PFSK-1 (cell line): ENCODE results near the gene MET.

Experiments used
- POLR2AphosphoS5 ChIP-seq: IDR thresholded peaks from 2 replicates; pipeline ENCODE4 v1.6.1; 2012; ENCODE audit warnings: low read depth, mild to moderate bottlenecking, control low read depth, low read length, moderate library complexity
- SIN3A ChIP-seq: IDR thresholded peaks from 2 replicates; pipeline ENCODE4 v1.6.1; 2012; ENCODE audit warnings: mild to moderate bottlenecking, low read length, moderate library complexity, borderline replicate concordance; ENCODE audit not compliant: insufficient read depth
- TAF1 ChIP-seq: IDR thresholded peaks from 2 replicates; pipeline ENCODE4 v1.6.1; 2012; ENCODE audit warnings: low read length, control low read depth, borderline replicate concordance; ENCODE audit not compliant: insufficient read depth
- TF ChIP-seq, protein P1 (sequence below), 2 experiments: IDR thresholded peaks; 2 replicates each; pipeline versions ENCODE4 v1.6.1 to v1.8.0; 2011 to 2012; ENCODE audit warnings: low read depth in 2 of 2, low read length in 2 of 2, control low read depth in 1 of 2, inconsistent platforms in 1 of 2, mild to moderate bottlenecking in 1 of 2, moderate library complexity in 1 of 2; ENCODE audit not compliant: insufficient read depth in 1 of 2

- TF ChIP-seq POLR2AphosphoS5 (no peak), TAF1 (no peak), SIN3A (no peak)
- TF ChIP-seq, protein P1, sequence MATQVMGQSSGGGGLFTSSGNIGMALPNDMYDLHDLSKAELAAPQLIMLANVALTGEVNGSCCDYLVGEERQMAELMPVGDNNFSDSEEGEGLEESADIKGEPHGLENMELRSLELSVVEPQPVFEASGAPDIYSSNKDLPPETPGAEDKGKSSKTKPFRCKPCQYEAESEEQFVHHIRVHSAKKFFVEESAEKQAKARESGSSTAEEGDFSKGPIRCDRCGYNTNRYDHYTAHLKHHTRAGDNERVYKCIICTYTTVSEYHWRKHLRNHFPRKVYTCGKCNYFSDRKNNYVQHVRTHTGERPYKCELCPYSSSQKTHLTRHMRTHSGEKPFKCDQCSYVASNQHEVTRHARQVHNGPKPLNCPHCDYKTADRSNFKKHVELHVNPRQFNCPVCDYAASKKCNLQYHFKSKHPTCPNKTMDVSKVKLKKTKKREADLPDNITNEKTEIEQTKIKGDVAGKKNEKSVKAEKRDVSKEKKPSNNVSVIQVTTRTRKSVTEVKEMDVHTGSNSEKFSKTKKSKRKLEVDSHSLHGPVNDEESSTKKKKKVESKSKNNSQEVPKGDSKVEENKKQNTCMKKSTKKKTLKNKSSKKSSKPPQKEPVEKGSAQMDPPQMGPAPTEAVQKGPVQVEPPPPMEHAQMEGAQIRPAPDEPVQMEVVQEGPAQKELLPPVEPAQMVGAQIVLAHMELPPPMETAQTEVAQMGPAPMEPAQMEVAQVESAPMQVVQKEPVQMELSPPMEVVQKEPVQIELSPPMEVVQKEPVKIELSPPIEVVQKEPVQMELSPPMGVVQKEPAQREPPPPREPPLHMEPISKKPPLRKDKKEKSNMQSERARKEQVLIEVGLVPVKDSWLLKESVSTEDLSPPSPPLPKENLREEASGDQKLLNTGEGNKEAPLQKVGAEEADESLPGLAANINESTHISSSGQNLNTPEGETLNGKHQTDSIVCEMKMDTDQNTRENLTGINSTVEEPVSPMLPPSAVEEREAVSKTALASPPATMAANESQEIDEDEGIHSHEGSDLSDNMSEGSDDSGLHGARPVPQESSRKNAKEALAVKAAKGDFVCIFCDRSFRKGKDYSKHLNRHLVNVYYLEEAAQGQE (IDR thresholded peaks at IDR 0.05; ENCODE audit: insufficient read depth in 1 of 2, low read depth in 2 of 2, low read length in 2 of 2) = no peak
Measured at GRCh38 chr7:116828281-116828680, 156.3 kb downstream of the MET start.
